K562 (cell line): Measurements from ENCODE around the gene SLC16A13.

Source experiments
- BMI1 ChIP-seq: fragments of 150-350 bp; IDR thresholded peaks from 2 replicates; pipeline ENCODE4 v1.6.1; 2014; ENCODE audit warnings: low read length
- CHD2 ChIP-seq: IDR thresholded peaks from 2 replicates; pipeline ENCODE4 v1.6.1; 2011; ENCODE audit warnings: low read depth, low read length
- KAT2B ChIP-seq: IDR thresholded peaks from one replicate; pipeline ENCODE4 v1.6.1; 2012; ENCODE audit warnings: low read depth, mild to moderate bottlenecking, control low read depth, inconsistent platforms, low read length, moderate library complexity
- KDM2B ChIP-seq: fragments of 250-450 bp; sonication (Bioruptor Pico); IDR thresholded peaks from 2 replicates; pipeline ENCODE4 v1.8.0; 2021; ENCODE audit warnings: mild to moderate bottlenecking, moderate library complexity
- RCOR1 ChIP-seq, 2 experiments: IDR thresholded peaks; 2 replicates each; pipeline ENCODE4 v1.6.1; 2012; ENCODE audit warnings: low read depth in 2 of 2, low read length in 2 of 2, borderline replicate concordance in 1 of 2, improper control_type of control experiment in 1 of 2
- SRSF3 ChIP-seq: fragments of 200-400 bp; formaldehyde crosslinking; IDR thresholded peaks from 2 replicates; pipeline ENCODE4 v1.6.1; 2016; ENCODE audit warnings: mild to moderate bottlenecking, low read length, moderate library complexity; ENCODE audit not compliant: insufficient read depth
- ZBED1 ChIP-seq: IDR thresholded peaks from 2 replicates; pipeline ENCODE4 v1.6.1; 2014
- TF ChIP-seq, protein P1 (sequence below): fragments of 250-450 bp; sonication (Bioruptor Pico); IDR thresholded peaks from 2 replicates; pipeline ENCODE4 v1.4.0; 2020; ENCODE audit warnings: mild to moderate bottlenecking, moderate library complexity

DNA sequence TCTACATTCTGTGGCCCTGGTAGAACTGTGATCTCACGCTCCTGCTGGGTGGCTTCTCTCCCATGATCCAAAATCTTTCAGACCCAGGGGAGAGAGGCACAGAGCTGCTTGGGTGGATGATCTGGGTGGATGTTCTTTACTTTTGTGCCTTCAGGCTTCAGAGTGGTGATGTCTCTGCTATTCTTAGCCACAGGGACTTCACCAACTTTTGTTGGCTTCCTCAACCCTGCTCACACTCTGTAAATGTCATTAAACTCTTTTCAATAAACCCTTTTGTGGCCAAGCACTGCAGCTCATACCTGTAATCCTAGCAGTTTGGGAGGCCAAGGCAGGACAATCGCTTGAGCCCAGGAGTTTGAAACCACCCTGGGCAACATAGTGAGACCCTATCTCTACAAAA lies 36.6 kb downstream of the SLC16A13 start:
- no peak for TF ChIP-seq BMI1
- no peak for TF ChIP-seq ZBED1
- TF ChIP-seq KAT2B, result no peak
- TF ChIP-seq RCOR1 (IDR thresholded peaks at IDR 0.05; ENCODE audit: borderline replicate concordance in 1 of 2, low read depth in 2 of 2, low read length in 2 of 2), result no peak
- TF ChIP-seq CHD2, result no peak
- no peak for TF ChIP-seq KDM2B (CRISPR knock-in tag)
- TF ChIP-seq, protein P1, sequence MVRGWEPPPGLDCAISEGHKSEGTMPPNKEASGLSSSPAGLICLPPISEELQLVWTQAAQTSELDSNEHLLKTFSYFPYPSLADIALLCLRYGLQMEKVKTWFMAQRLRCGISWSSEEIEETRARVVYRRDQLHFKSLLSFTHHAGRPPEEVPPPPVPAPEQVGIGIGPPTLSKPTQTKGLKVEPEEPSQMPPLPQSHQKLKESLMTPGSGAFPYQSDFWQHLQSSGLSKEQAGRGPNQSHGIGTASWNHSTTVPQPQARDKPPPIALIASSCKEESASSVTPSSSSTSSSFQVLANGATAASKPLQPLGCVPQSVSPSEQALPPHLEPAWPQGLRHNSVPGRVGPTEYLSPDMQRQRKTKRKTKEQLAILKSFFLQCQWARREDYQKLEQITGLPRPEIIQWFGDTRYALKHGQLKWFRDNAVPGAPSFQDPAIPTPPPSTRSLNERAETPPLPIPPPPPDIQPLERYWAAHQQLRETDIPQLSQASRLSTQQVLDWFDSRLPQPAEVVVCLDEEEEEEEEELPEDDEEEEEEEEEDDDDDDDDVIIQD (CRISPR knock-in tag), result no peak
- no peak for TF ChIP-seq SRSF3
